IPS-20b (cell line): ENCODE data around the gene RHBDL3.
A peak's percentile ranks its signal among the peaks of the same experiment; 100 is the strongest.

Experiments
- H3K27ac ChIP-seq: one replicate; pipeline ENCODE4 v1.5.1; 2013; ENCODE audit warnings: low read length
- H3K27me3 ChIP-seq: 2 replicates; pipeline ENCODE4 v1.6.1; 2013; ENCODE audit warnings: mild to moderate bottlenecking, low read length, inconsistent platforms; ENCODE audit not compliant: insufficient read depth
- H3K36me3 ChIP-seq: 2 replicates; pipeline ENCODE4 v1.6.1; 2013; ENCODE audit warnings: low read depth, mild to moderate bottlenecking, inconsistent platforms, low read length, moderate library complexity; ENCODE audit not compliant: insufficient read depth
- H3K4me1 ChIP-seq: 2 replicates; pipeline ENCODE4 v1.6.1; 2013; ENCODE audit warnings: mild to moderate bottlenecking, control low read depth, inconsistent platforms, low read length, moderate library complexity; ENCODE audit not compliant: insufficient read depth
- H3K4me3 ChIP-seq: 2 replicates; pipeline ENCODE4 v1.5.1; 2013; ENCODE audit warnings: mild to moderate bottlenecking, low read length, inconsistent platforms
- H3K9ac ChIP-seq: 2 replicates; pipeline ENCODE4 v1.6.1; 2013; ENCODE audit warnings: low read depth, mild to moderate bottlenecking, inconsistent platforms, low read length, moderate library complexity
- H3K9me3 ChIP-seq: 2 replicates; pipeline ENCODE4 v1.6.1; 2013; ENCODE audit warnings: mild to moderate bottlenecking, low read depth, low read length, inconsistent platforms; ENCODE audit not compliant: insufficient read depth

Gene RHBDL3

GRCh38 chr17:32298298-32298697 is 32.7 kb downstream of the RHBDL3 start:
- H3K36me3 ChIP-seq: no peaks in the 10 kb centered on the region
- no peak overlapping the region for H3K9ac ChIP-seq
- H3K4me1 ChIP-seq: peaks cover 10% of the 10 kb centered on the region
- no peak overlapping the region for H3K27ac ChIP-seq
- no peaks in the 10 kb centered on the region for H3K9me3 ChIP-seq
- no peaks in the 10 kb centered on the region for H3K27me3 ChIP-seq
- no peak overlapping the region for H3K4me3 ChIP-seq

- no peak overlapping the region for H3K9ac ChIP-seq
- no peak overlapping the region for H3K27ac ChIP-seq
- H3K4me1 ChIP-seq: peaks cover 16% of the 10 kb centered on the region
- no peaks in the 10 kb centered on the region for H3K27me3 ChIP-seq
- no peak overlapping the region for H3K4me3 ChIP-seq
- no peaks in the 10 kb centered on the region for H3K36me3 ChIP-seq
- H3K9me3 ChIP-seq: no peaks in the 10 kb centered on the region
Observed at GRCh38 chr17:32298721-32299579, 33.3 kb downstream of the RHBDL3 start.

- Histone ChIP-seq H3K36me3 (no peaks in the 10 kb centered on the region), H3K9ac (no peak overlapping the region), H3K4me3 (no peak overlapping the region), H3K4me1 (peaks cover 23% of the 10 kb centered on the region), H3K27me3 (no peaks in the 10 kb centered on the region), H3K9me3 (no peaks in the 10 kb centered on the region), H3K27ac (no peak overlapping the region)
Observed at GRCh38 chr17:32299580-32300164, 34.0 kb downstream of the RHBDL3 start.

GRCh38 chr17:32302037-32302436 is 36.4 kb downstream of the RHBDL3 start:
- H3K4me3 ChIP-seq: no peak overlapping the region
- H3K9ac ChIP-seq: no peak overlapping the region
- no peaks in the 10 kb centered on the region for H3K36me3 ChIP-seq
- no peak overlapping the region for H3K27ac ChIP-seq
- peaks cover 29% of the 10 kb centered on the region for H3K4me1 ChIP-seq
- no peaks in the 10 kb centered on the region for H3K9me3 ChIP-seq
- no peaks in the 10 kb centered on the region for H3K27me3 ChIP-seq

- H3K9ac ChIP-seq: peak overlapping the region; percentile 74; the same call in 1 of the 2 replicates
- H3K4me3 ChIP-seq: peak overlapping the region; percentile 36; the same call in 1 of the 2 replicates
- no peaks in the 10 kb centered on the region for H3K27me3 ChIP-seq
- peaks cover 33% of the 10 kb centered on the region for H3K4me1 ChIP-seq
- 0 out of 2 replicates have a peak, but pooled peaks cover 6% of the 10 kb centered on the region for H3K36me3 ChIP-seq
- H3K27ac ChIP-seq: peak overlapping the region; percentile 72
- H3K9me3 ChIP-seq: no peaks in the 10 kb centered on the region
Observed at GRCh38 chr17:32302860-32303649, 37.4 kb downstream of the RHBDL3 start.

GRCh38 chr17:32303781-32304288 is 38.2 kb downstream of the RHBDL3 start:
- peak overlapping the region; percentile 23 for H3K27ac ChIP-seq

GRCh38 chr17:32305049-32305448 is 39.4 kb downstream of the RHBDL3 start:
- Histone ChIP-seq H3K36me3 (peaks cover 11% of the 10 kb centered on the region; the same call in 1 of the 2 replicates), H3K4me1 (peaks cover 33% of the 10 kb centered on the region), H3K27ac (peak overlapping the region; percentile 35)

More at GRCh38 chr17:32303781-32304288, 38.2 kb downstream of the RHBDL3 start:
- H3K4me1 ChIP-seq: peaks cover 33% of the 10 kb centered on the region
- peak overlapping the region; percentile 36; the same call in 1 of the 2 replicates for H3K4me3 ChIP-seq
- no peaks in the 10 kb centered on the region for H3K27me3 ChIP-seq
- H3K9ac ChIP-seq: peak overlapping the region; percentile 61; the same call in 1 of the 2 replicates
- no peaks in the 10 kb centered on the region for H3K9me3 ChIP-seq
- peaks cover 11% of the 10 kb centered on the region; the same call in 1 of the 2 replicates for H3K36me3 ChIP-seq

GRCh38 chr17:32307658-32308057 is 42.0 kb downstream of the RHBDL3 start:
- peaks cover 37% of the 10 kb centered on the region for H3K4me1 ChIP-seq
- no peak overlapping the region for H3K27ac ChIP-seq
- H3K9ac ChIP-seq: no peak overlapping the region
- H3K27me3 ChIP-seq: no peaks in the 10 kb centered on the region
- peaks cover 11% of the 10 kb centered on the region; the same call in 1 of the 2 replicates for H3K36me3 ChIP-seq
- H3K9me3 ChIP-seq: no peaks in the 10 kb centered on the region
- H3K4me3 ChIP-seq: no peak overlapping the region

More at GRCh38 chr17:32305049-32305448, 39.4 kb downstream of the RHBDL3 start:
- Histone ChIP-seq H3K27me3 (no peaks in the 10 kb centered on the region), H3K9ac (no peak overlapping the region; the same call in 1 of the 2 replicates), H3K4me3 (no peak overlapping the region), H3K9me3 (no peaks in the 10 kb centered on the region)

- Histone ChIP-seq H3K36me3 (peaks cover 11% of the 10 kb centered on the region; the same call in 1 of the 2 replicates), H3K27me3 (no peaks in the 10 kb centered on the region), H3K4me3 (peak overlapping the region; percentile 12; the same call in 1 of the 2 replicates), H3K27ac (no peak overlapping the region), H3K9ac (peak overlapping the region; percentile 32; the same call in 1 of the 2 replicates), H3K4me1 (peaks cover 14% of the 10 kb centered on the region; the same call in 1 of the 2 replicates), H3K9me3 (no peaks in the 10 kb centered on the region)
Observed at GRCh38 chr17:32311028-32311536, 45.5 kb downstream of the RHBDL3 start.

- Histone ChIP-seq H3K27ac (no peak overlapping the region), H3K36me3 (no peaks in the 10 kb centered on the region), H3K4me1 (peaks cover 10% of the 10 kb centered on the region; the same call in 1 of the 2 replicates), H3K9me3 (no peaks in the 10 kb centered on the region), H3K9ac (no peak overlapping the region), H3K27me3 (no peaks in the 10 kb centered on the region), H3K4me3 (no peak overlapping the region)
Observed at GRCh38 chr17:32314636-32315035, 49.0 kb downstream of the RHBDL3 start.

GRCh38 chr17:32315171-32315570 is 49.5 kb downstream of the RHBDL3 start:
- Histone ChIP-seq H3K27me3 (no peaks in the 10 kb centered on the region), H3K27ac (no peak overlapping the region), H3K9ac (no peak overlapping the region), H3K4me1 (peaks cover 10% of the 10 kb centered on the region; the same call in 1 of the 2 replicates), H3K9me3 (no peaks in the 10 kb centered on the region), H3K4me3 (no peak overlapping the region), H3K36me3 (no peaks in the 10 kb centered on the region)
